ENCODE measurements around the gene PAK6.

The PAK6 gene

GRCh38 chr15:40238532-40239403 lies at the start of gene PAK6:
TSS of gene PAK6 (plus strand) at chr15:40239063. CDS start at chr15:40264786, 25,723 bp downstream.
- no peak for DNase-seq (ENCODE audit: low read depth)

GRCh38 chr15:40190591-40190990 lies 48.3 kb upstream of the PAK6 start:
- DNase-seq (ENCODE audit: low read depth): no peak

DNA sequence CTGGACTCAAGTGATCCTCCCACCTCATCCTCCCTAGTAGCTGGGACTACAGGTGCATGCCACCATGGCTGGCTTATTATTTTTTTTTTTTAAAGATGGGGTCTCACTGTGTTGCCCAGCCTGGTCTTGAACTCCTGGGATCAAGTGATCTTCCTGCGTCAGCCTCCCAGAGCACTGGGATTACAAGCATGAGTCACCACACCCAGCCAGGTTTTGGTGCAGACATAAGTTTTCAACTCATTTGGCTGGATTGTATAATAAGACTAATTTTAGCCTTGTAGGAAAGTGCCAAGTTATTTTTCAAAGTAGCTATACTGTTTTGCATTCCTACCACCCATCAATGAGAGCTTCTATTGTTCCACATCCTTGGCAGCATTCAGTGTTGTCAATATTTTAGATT lies 45.9 kb upstream of the PAK6 start:
- DNase-seq (ENCODE audit: low read depth): no peak

GRCh38 chr15:40197434-40197833 lies 41.4 kb upstream of the PAK6 start:
- no peak for DNase-seq (ENCODE audit: low read depth)

DNA sequence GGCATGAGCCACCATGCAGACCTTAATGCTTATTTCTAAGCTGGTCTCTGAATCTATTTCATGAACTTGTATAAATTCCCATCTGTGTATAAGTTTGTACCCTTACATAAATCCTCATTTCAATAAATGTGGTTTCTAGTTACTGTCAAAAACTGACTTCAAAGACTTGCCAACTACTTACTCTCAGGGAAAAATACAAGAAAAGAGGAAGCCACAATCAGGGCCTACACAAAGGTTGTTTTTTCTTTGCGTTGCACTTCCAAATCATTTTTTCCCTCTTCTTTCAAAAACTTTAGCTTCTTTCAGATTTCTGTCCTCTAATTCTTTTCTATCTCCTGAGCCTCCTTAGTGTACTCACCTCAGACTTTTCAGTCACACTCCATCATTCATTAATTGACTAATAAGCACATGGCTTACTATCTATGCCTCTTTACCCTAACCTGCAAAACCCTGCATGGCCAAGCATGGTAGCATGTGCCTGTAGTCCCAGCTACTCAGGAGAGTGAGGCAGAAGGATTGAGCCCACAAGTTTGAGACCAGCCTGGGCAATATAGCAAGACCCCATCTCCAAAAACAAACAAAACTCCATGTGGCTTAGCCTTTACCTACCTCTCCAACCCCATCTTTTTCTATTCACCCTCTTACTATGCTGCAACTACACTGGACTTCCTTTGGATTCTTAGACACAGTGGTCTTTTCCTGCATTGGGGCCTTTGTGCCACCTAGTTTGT lies 40.3 kb upstream of the PAK6 start:
- no peak for DNase-seq (ENCODE audit: low read depth)

GRCh38 chr15:40204100-40204499 lies 34.8 kb upstream of the PAK6 start:
- DNase-seq (ENCODE audit: low read depth): no peak

- no peak for DNase-seq (ENCODE audit: low read depth)
These were observed 21.6 kb upstream of the PAK6 start for GRCh38 chr15:40217166-40217824.

DNA sequence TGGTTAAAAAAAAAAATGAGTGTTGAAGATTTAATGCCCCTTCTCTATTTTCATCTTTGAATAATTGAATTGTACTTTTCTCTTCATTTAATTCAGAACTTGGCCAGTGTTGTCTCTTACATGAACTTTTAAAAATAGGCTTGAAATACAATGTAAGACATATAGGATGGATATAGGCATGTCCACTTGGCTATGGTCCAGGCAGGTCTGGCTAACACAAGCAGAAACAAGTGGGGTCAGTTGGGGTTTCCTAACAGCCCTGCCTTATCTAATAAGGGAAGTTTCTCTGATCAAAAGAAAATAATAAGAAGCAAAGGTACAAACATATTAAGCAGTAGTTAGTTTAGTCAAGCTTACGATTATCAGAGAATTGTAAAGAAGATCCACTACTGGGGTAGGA lies 19.1 kb upstream of the PAK6 start:
- no peak for DNase-seq (ENCODE audit: low read depth)

GRCh38 chr15:40222131-40222530 lies 16.7 kb upstream of the PAK6 start:
- DNase-seq (ENCODE audit: low read depth): no peak

DNA sequence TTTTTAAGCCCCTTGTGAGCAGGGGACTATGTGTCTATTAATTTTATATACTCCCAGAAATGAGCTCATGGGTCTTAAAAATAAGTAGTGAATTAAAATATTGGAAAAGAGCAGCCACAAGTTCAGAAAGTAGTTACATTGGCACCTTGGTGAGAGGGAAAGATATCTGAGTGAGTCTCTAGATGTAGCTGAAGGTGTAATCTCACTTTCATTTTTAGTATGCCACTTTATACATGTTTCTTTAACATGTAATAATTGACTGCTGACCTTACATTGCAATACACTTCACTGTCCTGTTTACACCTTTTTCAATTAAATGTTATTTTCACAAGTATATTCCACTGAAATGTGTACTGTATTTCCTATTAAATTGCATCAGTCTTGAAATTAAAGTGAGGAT lies 12.1 kb upstream of the PAK6 start:
- DNase-seq (ENCODE audit: low read depth): no peak

GRCh38 chr15:40229316-40229715 lies 9.5 kb upstream of the PAK6 start:
- no peak for DNase-seq (ENCODE audit: low read depth)

GRCh38 chr15:40229956-40230355 lies 8.9 kb upstream of the PAK6 start:
- DNase-seq (ENCODE audit: low read depth): no peak

- DNase-seq (ENCODE audit: low read depth): no peak
These were observed 6.2 kb upstream of the PAK6 start for GRCh38 chr15:40232625-40233070.

GRCh38 chr15:40233727-40234577 lies 4.9 kb upstream of the PAK6 start:
- no peak for DNase-seq (ENCODE audit: low read depth)

DNA sequence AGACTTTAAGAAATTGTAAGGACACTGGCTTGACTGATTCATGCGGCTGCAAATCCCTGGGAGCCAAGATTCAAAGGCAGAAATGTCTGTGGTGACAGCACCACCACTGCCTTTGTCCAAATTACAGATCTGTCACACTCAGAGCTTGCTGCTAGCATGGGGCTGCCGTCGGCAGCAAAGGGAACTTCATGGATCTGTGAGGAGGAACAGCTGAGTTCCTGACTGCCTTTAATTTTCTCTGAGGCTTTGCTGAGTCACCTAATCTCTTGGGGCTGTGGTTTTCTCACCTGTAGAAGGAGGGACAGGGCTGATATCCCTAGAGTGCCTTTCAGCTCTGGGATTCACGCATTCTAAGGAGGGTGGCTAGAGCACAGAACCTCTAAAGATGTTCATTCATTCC lies 4.1 kb upstream of the PAK6 start:
- DNase-seq (ENCODE audit: low read depth): no peak

DNA sequence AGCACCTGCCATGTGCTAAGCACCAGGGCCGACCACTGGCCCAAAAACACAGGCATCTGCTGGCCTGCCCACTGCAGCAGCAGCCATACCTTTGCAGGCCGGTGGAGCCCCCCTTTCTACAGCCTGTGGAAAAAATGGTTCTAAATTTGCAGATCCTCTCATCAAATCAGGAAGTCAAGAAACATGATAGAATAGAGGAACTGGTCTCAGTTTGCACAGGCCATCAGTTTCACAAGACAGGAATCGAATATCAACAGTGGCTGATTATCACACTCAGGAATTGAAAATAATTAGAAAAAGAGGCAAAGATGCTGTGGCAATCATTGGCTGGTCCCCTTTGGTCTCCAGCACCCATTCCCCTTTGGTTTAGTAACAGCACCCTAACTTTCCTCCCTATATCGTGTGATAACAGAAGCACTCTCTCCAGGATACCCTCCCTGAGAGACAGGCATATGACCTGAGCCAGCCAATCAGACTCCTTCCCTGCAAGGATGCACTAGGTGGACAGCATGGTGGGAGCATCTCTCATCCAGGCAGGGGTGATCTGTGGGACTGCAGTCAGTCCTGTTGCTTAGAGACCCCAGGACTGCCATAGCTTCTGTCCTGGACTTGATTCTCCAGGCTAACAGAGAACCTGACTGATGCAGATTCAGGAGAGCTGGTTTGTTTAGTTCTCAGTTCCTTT lies 3.5 kb upstream of the PAK6 start:
- DNase-seq (ENCODE audit: low read depth): no peak

DNA sequence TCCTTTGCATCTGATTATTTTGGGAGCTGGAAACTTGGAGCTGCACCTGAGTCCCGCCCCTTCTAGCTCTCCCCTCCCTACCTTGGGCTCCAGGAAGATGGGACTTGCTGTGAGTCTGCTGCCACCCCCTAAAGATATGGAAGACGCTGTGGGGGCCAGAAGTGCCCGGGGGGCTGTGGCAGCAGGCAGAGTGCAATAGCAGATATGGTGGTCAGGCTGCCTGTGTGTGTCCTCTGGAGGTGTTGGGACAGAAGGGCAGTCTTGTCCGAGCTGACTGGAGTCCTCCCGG lies 485 bp downstream of the PAK6 start:
- DNase-seq (ENCODE audit: low read depth): no peak

DNA sequence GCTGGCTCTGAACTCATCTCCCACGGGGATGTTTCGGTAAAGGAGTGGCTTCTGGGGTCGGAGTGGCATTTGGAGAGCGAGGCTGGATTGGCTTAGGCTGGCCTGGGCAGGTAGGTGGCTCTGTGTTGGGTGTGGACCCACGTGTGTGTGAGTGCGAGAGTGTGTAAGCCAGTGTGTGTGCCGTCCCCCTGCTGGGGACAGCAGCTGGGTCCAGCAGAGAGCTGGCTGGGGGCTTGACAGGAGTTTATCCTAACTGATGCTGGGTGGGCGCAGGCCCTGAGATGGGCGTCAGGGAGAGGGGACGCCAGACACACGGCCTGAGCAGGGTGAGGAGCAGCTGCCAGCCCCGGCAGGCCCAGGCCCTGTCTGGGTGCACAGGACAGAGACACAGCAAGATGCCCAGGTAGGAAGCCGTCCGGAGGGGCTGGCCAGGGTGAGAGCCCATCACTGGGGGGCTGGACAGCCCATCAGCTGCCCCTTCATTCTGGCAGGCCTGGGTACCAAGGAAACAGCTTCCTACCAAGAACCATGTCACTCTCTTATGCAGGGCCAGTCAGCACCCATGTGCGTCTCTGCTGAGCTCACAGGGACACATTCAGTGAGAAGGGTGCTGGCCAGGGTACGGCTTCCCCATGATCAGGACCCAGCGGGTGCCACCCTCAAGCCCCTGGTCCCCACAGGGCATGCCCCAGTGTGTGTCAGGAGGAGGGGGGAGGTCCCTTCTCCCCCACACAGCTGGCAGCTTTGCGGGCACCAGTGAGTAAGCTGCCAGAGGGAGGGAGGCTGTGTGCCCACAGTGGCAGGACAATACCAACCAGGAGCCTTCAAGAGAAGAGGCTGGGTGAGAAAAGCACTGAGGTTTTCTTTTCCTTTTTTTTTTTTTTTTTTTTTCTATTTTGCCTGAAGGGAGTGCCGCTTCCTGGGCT lies 1.1 kb downstream of the PAK6 start:
- no peak for DNase-seq (ENCODE audit: low read depth)

GRCh38 chr15:40240619-40241221 lies 1.9 kb downstream of the PAK6 start:
- no peak for DNase-seq (ENCODE audit: low read depth)

Measured in activated T-helper 1 cell treated with Interleukin-2 at 50 U/mL for 16 hours (primary cell).